Measurements from ENCODE around the gene DYRK2. TPM values are rescaled to one million over a fixed set of nuclear protein-coding genes. Genes with fewer than 3 reads are reported as not detected.

Gene DYRK2
- polyA plus RNA-seq, 6 donors from 2014 or later = 27.4 to 62.0 (median 36.5) TPM

DNA sequence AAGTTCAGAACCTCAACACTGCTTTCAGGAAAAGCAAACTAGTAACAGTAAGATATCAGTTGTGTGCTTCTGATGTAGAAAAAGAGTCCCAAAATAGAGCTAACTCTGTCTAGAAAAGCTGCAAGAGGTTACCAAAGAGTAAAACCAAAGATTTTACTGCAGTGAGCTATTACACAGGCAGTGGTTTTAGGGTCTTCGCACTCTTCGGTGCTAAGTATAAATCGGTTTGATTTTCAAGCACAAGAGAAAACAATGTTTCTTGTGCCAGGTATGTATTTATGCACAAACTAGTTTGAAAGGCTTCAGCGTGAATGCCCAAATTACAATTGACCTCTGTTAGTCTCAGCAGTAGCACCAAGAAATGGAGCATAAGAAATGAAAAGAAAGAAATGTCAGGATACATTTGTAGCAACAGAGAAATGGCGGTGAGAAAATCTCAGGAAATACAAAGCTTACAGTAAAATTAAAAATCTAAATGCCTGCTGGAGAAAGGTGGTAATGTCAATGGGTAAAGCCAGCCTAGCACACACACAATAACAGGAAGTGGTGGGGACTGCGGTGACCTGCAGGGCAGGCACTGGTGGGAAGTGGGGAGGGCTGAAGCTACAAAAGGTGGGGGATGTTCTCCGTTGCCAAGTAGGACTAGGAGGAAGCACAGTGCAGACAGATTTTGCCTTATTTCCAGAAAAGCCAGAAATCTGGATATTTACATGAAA lies 18.0 kb upstream of the DYRK2 start:
- DNase-seq = peak; percentile 87
- Mint-ChIP-seq H3K9me3 (peaks cover 0 to 8% (median 5%) of the 10 kb centered on the region in 7 donors), H3K27ac (peak overlapping the region; percentile 65 to 97 (median 86)), H3K27me3 (no peaks in the 10 kb centered on the region), H3K4me3 (peak overlapping the region; percentile 6 to 88 (median 65)), H3K36me3 (peaks cover 8 to 14% of the 10 kb centered on the region in 2 donors), H3K4me1 (peaks cover 56 to 71% (median 65%) of the 10 kb centered on the region in 3 donors)
- ATAC-seq (ENCODE audit: low read depth in 2 of 2) = peak; percentile 100

DNA sequence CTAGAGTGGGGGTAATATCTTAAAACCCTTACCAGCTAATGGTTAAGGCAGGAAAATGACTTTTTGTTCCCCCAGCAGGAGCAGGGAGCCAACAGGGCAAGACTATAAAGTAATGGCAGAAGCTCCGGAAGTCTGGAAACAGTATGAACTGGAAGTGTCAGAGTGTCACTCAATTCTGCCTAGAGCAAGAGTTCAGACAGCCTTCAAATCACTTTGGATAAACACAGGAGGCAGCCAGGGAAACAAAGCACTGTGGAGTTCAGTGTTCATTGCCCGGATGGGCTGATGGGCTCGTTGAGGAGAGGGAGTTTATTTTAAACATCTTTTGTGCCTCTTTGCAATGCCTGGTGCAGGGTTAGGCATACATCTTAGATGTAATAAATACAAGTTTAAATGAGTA lies 16.5 kb upstream of the DYRK2 start:
- ATAC-seq (ENCODE audit: low read depth in 2 of 2) (no peak), DNase-seq (no peak)
- H3K36me3 Mint-ChIP-seq = peaks cover 8 to 14% of the 10 kb centered on the region in 2 donors
- H3K9me3 Mint-ChIP-seq = peaks cover 0 to 8% (median 5%) of the 10 kb centered on the region in 7 donors
- H3K27ac Mint-ChIP-seq = peak overlapping the region in 5 of 6 donors; percentile 0 to 90 (median 71)
- peak overlapping the region in 3 of 8 donors; percentile 6 to 20 (median 9) for H3K4me3 Mint-ChIP-seq
- H3K4me1 Mint-ChIP-seq = peaks cover 58 to 68% (median 60%) of the 10 kb centered on the region in 3 donors
- H3K27me3 Mint-ChIP-seq = no peaks in the 10 kb centered on the region

DNA sequence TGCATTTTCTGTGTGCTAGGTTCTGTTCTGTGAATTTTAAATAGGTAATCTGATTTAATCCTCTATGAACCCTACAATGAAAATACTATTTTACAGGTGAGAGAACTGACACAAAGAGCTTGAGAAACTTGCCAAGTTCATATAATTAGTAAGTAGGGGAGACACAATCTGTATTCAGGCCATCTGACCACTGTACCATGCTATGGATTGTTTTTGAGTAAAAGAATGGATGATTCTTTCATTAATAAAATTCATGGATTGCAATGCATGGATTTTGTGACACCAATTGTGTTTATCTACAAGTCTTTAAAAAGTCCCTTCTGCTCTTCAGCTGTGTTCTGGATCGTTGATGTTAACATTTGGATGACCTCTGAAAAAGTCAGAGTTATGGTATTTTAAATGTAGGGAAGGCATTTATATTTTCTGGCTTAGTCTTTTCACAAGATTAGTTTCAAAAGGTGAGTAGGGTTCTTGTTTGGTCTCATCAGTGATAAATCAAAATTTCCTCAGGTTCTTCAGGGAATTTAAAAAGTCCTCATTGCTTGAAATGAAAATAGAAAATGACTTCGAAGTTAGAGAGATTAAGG lies 15.4 kb upstream of the DYRK2 start:
- H3K9me3 Mint-ChIP-seq = peaks cover 0 to 8% (median 5%) of the 10 kb centered on the region in 7 donors
- DNase-seq = no peak
- peaks cover 8 to 14% of the 10 kb centered on the region in 2 donors for H3K36me3 Mint-ChIP-seq
- H3K27ac Mint-ChIP-seq = peak overlapping the region in 5 of 6 donors; percentile 7 to 87 (median 15)
- peak overlapping the region in 5 of 8 donors; percentile 26 to 64 (median 45) for H3K4me3 Mint-ChIP-seq
- no peak for ATAC-seq (ENCODE audit: low read depth in 2 of 2)
- peaks cover 59 to 66% (median 60%) of the 10 kb centered on the region in 3 donors for H3K4me1 Mint-ChIP-seq
- no peaks in the 10 kb centered on the region for H3K27me3 Mint-ChIP-seq

DNA sequence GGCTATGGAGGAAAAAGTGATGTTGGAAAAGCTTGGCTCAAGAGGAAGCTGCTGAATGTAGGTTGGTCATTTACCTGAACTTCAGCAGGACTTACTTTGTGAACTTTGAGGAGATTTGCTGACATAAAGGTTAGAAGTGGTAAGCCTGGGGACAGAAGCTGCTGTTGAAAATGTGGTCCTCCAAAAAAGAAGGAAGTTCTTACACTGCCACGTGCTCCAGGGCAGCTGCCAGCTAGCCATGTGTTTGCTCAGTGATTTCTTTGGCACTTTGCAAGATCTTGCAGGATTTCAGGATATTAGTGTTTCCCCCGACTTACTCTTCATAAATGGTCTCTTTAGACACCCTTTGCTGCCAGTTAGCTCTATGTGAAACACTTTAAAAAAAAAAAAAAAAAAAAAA lies 14.8 kb upstream of the DYRK2 start:
- ATAC-seq (ENCODE audit: low read depth in 2 of 2) (no peak), DNase-seq (no peak)
- peaks cover 56 to 62% (median 56%) of the 10 kb centered on the region in 3 donors for H3K4me1 Mint-ChIP-seq
- H3K4me3 Mint-ChIP-seq = peak overlapping the region in 6 of 8 donors; percentile 25 to 64 (median 41)
- H3K36me3 Mint-ChIP-seq = peaks cover 8 to 12% of the 10 kb centered on the region in 2 donors
- H3K9me3 Mint-ChIP-seq = peaks cover 0 to 8% (median 3%) of the 10 kb centered on the region in 7 donors
- H3K27ac Mint-ChIP-seq = peak overlapping the region in 5 of 6 donors; percentile 7 to 87 (median 15)
- no peaks in the 10 kb centered on the region for H3K27me3 Mint-ChIP-seq

DNA sequence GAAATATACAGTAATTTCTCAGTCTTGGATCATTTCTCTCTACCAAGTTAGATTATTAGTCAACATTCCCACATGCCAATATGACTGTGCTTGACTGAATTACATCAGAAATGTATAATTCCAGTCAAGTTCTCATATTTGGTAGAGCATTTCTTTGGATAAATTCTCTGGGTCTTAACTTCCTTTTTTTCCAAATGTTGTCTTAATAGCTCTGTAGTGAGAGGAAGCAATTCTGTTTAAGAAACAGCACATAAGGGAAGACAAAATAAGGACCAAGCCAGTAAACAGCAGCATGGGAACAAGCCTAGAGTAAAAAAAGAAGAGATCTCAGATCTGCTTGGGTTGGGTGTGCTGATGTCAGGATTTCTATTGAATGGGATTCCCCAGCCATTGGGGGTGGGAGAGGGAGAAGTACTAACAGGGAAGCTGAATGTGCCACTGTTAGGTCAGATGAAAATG lies 14.2 kb upstream of the DYRK2 start:
- Mint-ChIP-seq H3K27me3 (no peaks in the 10 kb centered on the region), H3K36me3 (peaks cover 5 to 6% of the 10 kb centered on the region in 2 donors), H3K4me1 (peaks cover 51 to 56% (median 52%) of the 10 kb centered on the region in 3 donors), H3K4me3 (peak overlapping the region in 2 of 8 donors; percentile 35 to 45), H3K9me3 (peaks cover 0 to 5% (median 2%) of the 10 kb centered on the region in 7 donors), H3K27ac (peak overlapping the region in 4 of 6 donors; percentile 6 to 87 (median 66))
- ATAC-seq (ENCODE audit: low read depth in 2 of 2) = no peak
- no peak for DNase-seq

DNA sequence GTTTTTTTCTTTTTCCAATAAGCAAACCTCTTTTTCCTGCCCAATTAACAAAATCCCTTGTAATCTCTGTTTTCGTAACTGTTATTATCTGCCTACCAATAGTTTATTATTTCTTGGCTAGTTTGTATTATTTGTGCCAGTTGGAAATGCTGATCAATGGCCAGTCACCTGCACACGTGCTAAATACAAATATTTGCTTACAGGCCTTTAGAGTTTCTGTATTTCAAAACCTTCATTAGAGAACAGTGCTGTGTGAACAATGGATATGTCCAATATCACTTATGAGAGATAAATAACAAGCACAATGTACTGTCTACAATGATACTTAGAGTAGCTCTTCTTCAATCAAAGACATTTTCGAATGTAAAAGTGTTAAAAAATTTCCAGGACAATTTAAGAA lies 10.8 kb upstream of the DYRK2 start:
- H3K9me3 Mint-ChIP-seq = no peaks in the 10 kb centered on the region
- H3K36me3 Mint-ChIP-seq = no peaks in the 10 kb centered on the region
- ATAC-seq (ENCODE audit: low read depth in 2 of 2) (no peak), DNase-seq (no peak)
- H3K27me3 Mint-ChIP-seq = peaks cover 0 to 7% (median 0%) of the 10 kb centered on the region in 3 donors
- no peak overlapping the region for H3K27ac Mint-ChIP-seq
- no peak overlapping the region for H3K4me3 Mint-ChIP-seq
- peaks cover 22 to 27% (median 22%) of the 10 kb centered on the region in 3 donors for H3K4me1 Mint-ChIP-seq

DNA sequence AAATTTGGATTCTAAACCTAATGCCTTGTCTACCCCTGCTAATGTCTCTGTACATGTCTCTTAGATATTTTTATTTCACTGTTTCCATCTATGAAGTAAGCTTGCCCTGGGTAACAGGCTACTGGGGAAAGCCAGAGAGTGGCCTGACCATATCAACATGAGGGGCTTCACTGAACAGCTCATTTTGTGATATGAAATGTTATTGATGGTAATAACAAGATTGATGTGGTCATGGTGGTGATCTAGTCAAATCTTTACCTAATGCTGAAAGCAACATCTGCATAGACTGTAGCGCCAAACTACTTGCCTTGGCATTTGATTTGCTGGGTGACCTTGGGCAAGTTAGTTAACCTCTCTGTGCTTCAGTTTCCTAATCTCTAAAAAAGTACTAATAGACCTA lies 9.9 kb upstream of the DYRK2 start:
- H3K27ac Mint-ChIP-seq = no peak overlapping the region

DNA sequence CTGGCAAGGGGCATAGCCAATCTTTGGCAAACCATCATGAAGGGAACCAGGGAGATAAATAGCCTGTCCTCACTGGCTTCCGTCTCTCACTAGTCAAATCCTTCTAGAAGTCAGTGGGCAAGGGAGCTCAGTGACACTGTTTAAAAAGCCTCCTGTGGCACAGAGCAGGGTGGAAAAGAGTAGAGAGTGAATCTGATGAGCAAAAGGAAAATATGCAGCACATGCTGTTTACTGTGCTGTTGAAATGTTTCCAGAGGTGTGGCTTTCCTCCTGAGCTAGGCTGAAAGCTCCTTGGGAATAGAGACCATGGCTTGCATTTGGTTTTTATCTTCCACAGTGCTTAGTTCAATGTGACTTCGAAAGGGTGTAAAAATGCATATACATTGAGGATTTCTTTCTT lies 7.7 kb upstream of the DYRK2 start:
- Mint-ChIP-seq H3K27ac (no peak overlapping the region), H3K4me1 (peaks cover 0 to 8% (median 5%) of the 10 kb centered on the region in 3 donors), H3K36me3 (no peaks in the 10 kb centered on the region), H3K9me3 (no peaks in the 10 kb centered on the region), H3K27me3 (peaks cover 0 to 7% (median 5%) of the 10 kb centered on the region in 3 donors), H3K4me3 (no peak overlapping the region)
- DNase-seq (no peak), ATAC-seq (ENCODE audit: low read depth in 2 of 2) (no peak)

More for the DNA sequence above, 9.9 kb upstream of the DYRK2 start:
- Mint-ChIP-seq H3K9me3 (no peaks in the 10 kb centered on the region), H3K4me1 (peaks cover 12 to 18% (median 12%) of the 10 kb centered on the region in 3 donors), H3K36me3 (no peaks in the 10 kb centered on the region), H3K27me3 (peaks cover 0 to 7% (median 0%) of the 10 kb centered on the region in 3 donors), H3K4me3 (no peak overlapping the region)
- ATAC-seq (ENCODE audit: low read depth in 2 of 2) (no peak), DNase-seq (no peak)

DNA sequence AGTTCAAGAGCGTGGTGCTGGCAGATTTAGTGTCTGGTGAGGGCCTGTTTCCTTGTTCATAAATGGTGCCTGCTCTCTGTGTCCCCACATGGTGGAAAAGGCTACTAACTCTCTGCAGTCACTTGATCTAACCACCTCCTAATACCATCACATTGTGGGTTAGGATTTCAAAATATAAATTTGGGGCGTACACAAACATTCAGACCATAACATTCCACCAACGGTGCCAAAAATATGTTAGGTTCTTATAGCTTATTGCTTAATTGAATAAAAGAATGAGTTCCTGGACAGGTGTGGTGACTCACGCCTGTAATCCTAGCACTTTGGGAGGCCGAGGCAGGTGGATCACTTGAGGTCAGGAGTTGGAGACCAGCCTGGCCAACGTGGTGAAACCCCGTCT lies 3.4 kb upstream of the DYRK2 start:
- peaks cover 0 to 7% (median 5%) of the 10 kb centered on the region in 3 donors for H3K27me3 Mint-ChIP-seq
- no peak overlapping the region for H3K4me3 Mint-ChIP-seq
- H3K36me3 Mint-ChIP-seq = peaks cover 0 to 13% of the 10 kb centered on the region in 2 donors
- ATAC-seq (ENCODE audit: low read depth in 2 of 2) (no peak), DNase-seq (no peak)
- no peak overlapping the region for H3K27ac Mint-ChIP-seq
- peaks cover 10 to 20% (median 16%) of the 10 kb centered on the region in 3 donors for H3K4me1 Mint-ChIP-seq
- H3K9me3 Mint-ChIP-seq = no peaks in the 10 kb centered on the region

DNA sequence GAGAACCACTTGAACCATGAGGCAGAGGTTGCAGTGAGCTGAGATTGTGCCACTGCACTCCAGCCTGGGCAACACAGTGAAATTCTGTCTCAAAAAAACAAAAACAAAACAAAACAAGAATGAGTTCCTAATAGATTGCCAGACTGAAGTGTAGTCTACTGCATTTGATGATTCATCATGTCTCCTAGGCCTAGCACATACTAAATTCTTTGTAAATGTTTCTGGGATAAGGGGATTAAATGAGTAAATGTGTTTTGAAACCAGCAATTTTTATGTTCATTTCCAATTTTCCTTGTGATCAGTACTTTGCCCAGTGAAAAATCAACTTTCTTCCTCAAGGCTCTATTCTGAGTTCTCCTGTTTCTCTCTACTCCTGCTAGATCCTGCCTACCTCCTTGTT lies 2.9 kb upstream of the DYRK2 start:
- H3K9me3 Mint-ChIP-seq = no peaks in the 10 kb centered on the region
- peaks cover 0 to 5% (median 4%) of the 10 kb centered on the region in 3 donors for H3K27me3 Mint-ChIP-seq
- ATAC-seq (ENCODE audit: low read depth in 2 of 2) (no peak), DNase-seq (no peak)
- H3K4me3 Mint-ChIP-seq = peak overlapping the region in 1 of 8 donors; percentile 12
- peaks cover 15 to 25% (median 21%) of the 10 kb centered on the region in 3 donors for H3K4me1 Mint-ChIP-seq
- no peak overlapping the region for H3K27ac Mint-ChIP-seq
- peaks cover 0 to 16% of the 10 kb centered on the region in 2 donors for H3K36me3 Mint-ChIP-seq

DNA sequence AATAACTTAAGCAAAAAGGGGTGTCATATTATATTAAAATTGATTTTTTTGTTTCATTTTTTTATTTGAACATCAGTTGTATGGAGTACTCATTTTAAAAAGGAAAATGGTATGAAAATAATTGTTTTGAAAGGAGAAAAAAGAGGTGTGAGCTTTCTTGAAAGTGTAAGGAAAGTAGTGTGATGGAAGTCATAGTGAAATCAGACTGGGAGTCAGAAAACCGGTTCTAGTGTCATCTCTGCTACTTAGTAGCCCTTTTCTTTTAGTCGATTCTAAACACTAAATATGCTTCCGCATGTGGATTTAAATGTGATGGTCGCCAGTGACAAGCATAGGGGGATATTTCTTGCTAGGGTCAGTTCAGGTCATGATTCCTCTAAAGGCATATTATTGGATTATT lies 1.8 kb upstream of the DYRK2 start:
- Mint-ChIP-seq H3K27me3 (peaks cover 0 to 5% (median 0%) of the 10 kb centered on the region in 3 donors), H3K4me3 (peak overlapping the region in 7 of 8 donors; percentile 63 to 97 (median 96)), H3K27ac (peak overlapping the region in 4 of 6 donors; percentile 38 to 96 (median 52)), H3K9me3 (no peaks in the 10 kb centered on the region), H3K4me1 (peaks cover 27 to 36% (median 32%) of the 10 kb centered on the region in 3 donors), H3K36me3 (peaks cover 0 to 16% of the 10 kb centered on the region in 2 donors)
- DNase-seq (no peak), ATAC-seq (ENCODE audit: low read depth in 2 of 2) (no peak)

DNA sequence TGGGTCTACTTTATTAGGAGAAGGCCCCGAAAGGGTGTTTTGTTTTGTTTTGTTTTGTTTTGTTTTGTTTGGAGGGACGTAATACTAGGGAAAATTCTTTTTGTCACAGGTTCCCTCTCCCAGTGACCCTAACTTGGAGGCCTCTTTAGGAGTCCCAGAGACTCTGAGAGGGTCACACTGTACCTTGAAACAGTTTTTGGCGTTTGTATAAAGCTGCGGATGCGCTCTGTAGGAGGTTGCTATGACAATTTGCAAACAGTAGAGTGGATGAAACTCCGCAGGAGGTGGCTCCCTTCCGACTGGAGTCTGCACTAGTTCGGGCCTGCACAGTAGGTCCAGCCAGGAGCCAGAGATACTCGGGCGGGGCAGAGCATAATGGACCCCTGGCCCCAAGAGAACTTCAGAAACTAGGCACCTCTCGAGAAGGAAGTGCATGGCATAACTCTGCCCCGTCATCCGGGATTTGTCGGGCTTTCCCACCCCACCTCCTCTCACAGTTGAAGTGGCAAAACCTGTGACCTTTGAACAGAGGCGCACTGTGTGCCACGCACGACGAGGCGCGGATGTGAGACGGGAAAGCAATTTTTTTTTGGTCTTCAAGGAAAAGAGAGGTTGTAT lies 1.3 kb upstream of the DYRK2 start:
- ATAC-seq (ENCODE audit: low read depth in 2 of 2) (no peak), DNase-seq (peak; percentile 7)

More for the DNA sequence above, 1.3 kb upstream of the DYRK2 start:
- Mint-ChIP-seq H3K9me3 (no peaks in the 10 kb centered on the region), H3K4me1 (peaks cover 29 to 33% (median 32%) of the 10 kb centered on the region in 3 donors), H3K27ac (peak overlapping the region; percentile 38 to 96 (median 90)), H3K27me3 (peaks cover 0 to 5% (median 0%) of the 10 kb centered on the region in 3 donors), H3K36me3 (peaks cover 0 to 16% of the 10 kb centered on the region in 2 donors), H3K4me3 (peak overlapping the region; percentile 93 to 100 (median 97))
